IMR-90 (cell line): ENCODE results near the gene NOC2L. TPM values are rescaled to one million over a fixed set of nuclear protein-coding genes. Genes with fewer than 3 reads are reported as not detected.

Experiments
- ATAC-seq: fragments of 200-7000 bp; cut with Tn5 transposase; 2 replicates; pipeline ENCODE4 v1.9.1; 2020; ENCODE audit warnings: low read depth, mild to moderate bottlenecking, moderate library complexity
- BruUV-seq: library from RNA; stranded (reverse); fragments of 400-500 nt; replicated peaks from 2 replicates; lab custom pipeline; 2021; lab: Mats Ljungman, UMichigan
- CTCF ChIA-PET: fragments of 300-600 bp; formaldehyde crosslinking; extraction: SDS; loops from one replicate; lab custom pipeline; 2021; ENCODE audit warnings: antibody characterized with exemption; lab: Yijun Ruan, JAX
- POLR2A ChIA-PET: fragments of 300-600 bp; sonication (Branson Sonifier 250); formaldehyde crosslinking; loops from one replicate; lab custom pipeline; 2022; ENCODE audit warnings: antibody characterized with exemption; ENCODE audit not compliant: unreplicated experiment; lab: Charles Lee
- DNase-seq: peaks from one replicate; pipeline ENCODE4 v3.0.0; 2013
- H2AFZ ChIP-seq: replicated peaks from 2 replicates; pipeline ENCODE3; 2013; ENCODE audit warnings: low read length, mild to moderate bottlenecking; ENCODE audit not compliant: poor library complexity
- H2AK5ac ChIP-seq: 2 replicates; pipeline ENCODE4 v1.6.1; 2013; ENCODE audit warnings: low read depth, low read length, inconsistent platforms
- H2AK9ac ChIP-seq: replicated peaks from 2 replicates; pipeline ENCODE3; 2013; ENCODE audit warnings: mild to moderate bottlenecking, low read depth, low read length, moderate library complexity; ENCODE audit not compliant: poor library complexity
- H2BK120ac ChIP-seq: 2 replicates; pipeline ENCODE4 v1.6.1; 2013; ENCODE audit warnings: low read depth, low read length, inconsistent platforms
- H2BK15ac ChIP-seq: 3 replicates; pipeline ENCODE4 v1.6.1; 2013; ENCODE audit warnings: low read depth, low read length, inconsistent platforms
- H2BK20ac ChIP-seq: 2 replicates; pipeline ENCODE4 v1.6.1; 2013; ENCODE audit warnings: low read depth, mild to moderate bottlenecking, inconsistent platforms, low read length, moderate library complexity
- H2BK5ac ChIP-seq: 2 replicates; pipeline ENCODE4 v1.6.1; 2013; ENCODE audit warnings: mild to moderate bottlenecking, low read depth, low read length, inconsistent platforms; ENCODE audit not compliant: poor library complexity, severe bottlenecking
- H3K14ac ChIP-seq: replicated peaks from 2 replicates; pipeline ENCODE4 v1.6.1; 2013; ENCODE audit warnings: low read depth, low read length, inconsistent platforms
- H3K18ac ChIP-seq: 2 replicates; pipeline ENCODE4 v1.6.1; 2013; ENCODE audit warnings: low read depth, low read length, control low read depth
- H3K23ac ChIP-seq: 2 replicates; pipeline ENCODE4 v1.6.1; 2013; ENCODE audit warnings: low read depth, low read length, inconsistent platforms
- H3K27ac ChIP-seq: 2 replicates; pipeline ENCODE4 v1.5.1; 2013; ENCODE audit warnings: mild to moderate bottlenecking, control low read depth, low read length; ENCODE audit not compliant: insufficient read depth
- H3K27me3 ChIP-seq: 2 replicates; pipeline ENCODE4 v1.6.1; 2013; ENCODE audit warnings: low read length; ENCODE audit not compliant: control insufficient read depth, insufficient read depth
- H3K36me3 ChIP-seq: 2 replicates; pipeline ENCODE4 v1.6.1; 2013; ENCODE audit warnings: low read length, mixed read lengths; ENCODE audit not compliant: control insufficient read depth, insufficient read depth
- H3K4ac ChIP-seq: 2 replicates; pipeline ENCODE4 v1.6.1; 2013; ENCODE audit warnings: low read depth, low read length, inconsistent platforms
- H3K4me1 ChIP-seq: 2 replicates; pipeline ENCODE4 v1.6.1; 2013; ENCODE audit warnings: low read length, mixed read lengths; ENCODE audit not compliant: control insufficient read depth, insufficient read depth
- H3K4me2 ChIP-seq: 2 replicates; pipeline ENCODE4 v1.6.1; 2013; ENCODE audit warnings: low read depth, mild to moderate bottlenecking, control low read depth, low read length, moderate library complexity
- H3K4me3 ChIP-seq: 2 replicates; pipeline ENCODE4 v1.5.1; 2013; ENCODE audit warnings: low read depth, mild to moderate bottlenecking, control low read depth, low read length, moderate library complexity; ENCODE audit not compliant: insufficient read depth
- H3K56ac ChIP-seq: 2 replicates; pipeline ENCODE4 v1.6.1; 2013; ENCODE audit warnings: low read length, inconsistent platforms; ENCODE audit not compliant: insufficient read depth; ENCODE audit errors: extremely low read depth
- H3K79me1 ChIP-seq, 2 experiments: 2 replicates each; pipeline ENCODE4 v1.6.1; 2013; ENCODE audit warnings: low read length in 2 of 2, inconsistent platforms in 1 of 2, low read depth in 1 of 2
- H3K9ac ChIP-seq: 2 replicates; pipeline ENCODE4 v1.6.1; 2013; ENCODE audit warnings: low read depth, low read length, control low read depth
- H3K9me1 ChIP-seq: 2 replicates; pipeline ENCODE4 v1.6.1; 2013; ENCODE audit warnings: low read length, inconsistent platforms; ENCODE audit not compliant: insufficient read depth
- H3K9me3 ChIP-seq: 2 replicates; pipeline ENCODE4 v1.6.1; 2013; ENCODE audit warnings: low read length; ENCODE audit not compliant: control insufficient read depth, insufficient read depth
- H4K20me1 ChIP-seq: 2 replicates; pipeline ENCODE4 v1.6.1; 2013; ENCODE audit warnings: low read length, inconsistent platforms; ENCODE audit not compliant: insufficient read depth
- H4K5ac ChIP-seq: 2 replicates; pipeline ENCODE4 v1.6.1; 2013; ENCODE audit warnings: mild to moderate bottlenecking, low read depth, low read length, control low read depth
- H4K8ac ChIP-seq, 2 experiments: 2 replicates each; pipeline ENCODE4 v1.6.1; 2013; ENCODE audit warnings: low read depth in 2 of 2, low read length in 2 of 2, control low read depth in 1 of 2, inconsistent platforms in 1 of 2
- H4K91ac ChIP-seq: 2 replicates; pipeline ENCODE4 v1.6.1; 2013; ENCODE audit warnings: low read depth, low read length, inconsistent platforms; ENCODE audit not compliant: insufficient read depth
- BHLHE40 ChIP-seq: fragments of 150-350 bp; IDR thresholded peaks from 2 replicates; pipeline ENCODE4 v1.6.1; 2016; ENCODE audit warnings: mild to moderate bottlenecking, low read depth, low read length
- CEBPB ChIP-seq: IDR thresholded peaks from 2 replicates; pipeline ENCODE4 v1.6.1; 2012; ENCODE audit warnings: low read depth, low read length, improper control_type of control experiment
- CHD1 ChIP-seq: IDR thresholded peaks from 2 replicates; pipeline ENCODE4 v1.6.1; 2012; ENCODE audit warnings: low read depth, low read length, improper control_type of control experiment
- FOS ChIP-seq: fragments of 150-350 bp; IDR thresholded peaks from 2 replicates; pipeline ENCODE4 v1.6.1; 2016; ENCODE audit warnings: low read depth, low read length
- MAFK ChIP-seq: IDR thresholded peaks from 2 replicates; pipeline ENCODE4 v1.6.1; 2012; ENCODE audit warnings: low read depth, low read length, improper control_type of control experiment
- WGBS, 2 experiments: methylation state at CpG; one replicate each; pipeline versions ENCODE4 v1.1.5 to v1.1.7; 2013; ENCODE audit warnings: missing lambda C conversion rate in 2 of 2; ENCODE audit not compliant: insufficient read length in 1 of 2; ENCODE audit errors: extremely low coverage in 2 of 2; 5-methylcytosine and 5-hydroxymethylcytosine counted together
- dilution Hi-C: fragments of 300-500 bp; cut with HindIII; formaldehyde crosslinking; loops from one replicate; pipeline ENCODE4 v1.14.3; 2018; ENCODE audit warnings: low sequenced_read_pairs; ENCODE audit not compliant: unreplicated experiment
- in situ Hi-C: fragments of 300-500 bp; cut with MboI; formaldehyde crosslinking; loops from 3 replicates; pipeline ENCODE4 v1.14.3; 2019; ENCODE audit warnings: low sequenced_read_pairs, inconsistent platforms, mixed read lengths
- intact Hi-C: fragments of 100-400 bp; cut with micrococcal nuclease; formaldehyde crosslinking; loops from 2 replicates; pipeline ENCODE4 v1.10.0; 2022
- polyA plus RNA-seq, 3 experiments: library from polyadenylated mRNA; depleted of rRNA; stranded (reverse); fragments of >200 nt; gene quantifications; 2 replicates each; pipeline ENCODE4 v1.2.3, GENCODE V29; 2012; ENCODE audit warnings: low replicate concordance in 1 of 3
- total RNA-seq: library from RNA; depleted of rRNA; stranded (reverse); fragments of >200 nt; gene quantifications from 2 replicates; pipeline ENCODE4 v1.2.3, GENCODE V29; 2012

NOC2L gene
- total and polyA plus RNA-seq, 2 of the 4 experiments (the other 2 are of a cell fraction): 74.2 to 106 TPM

GRCh38 chr1:981491-981954 is 22.5 kb upstream of the NOC2L start:
- Histone ChIP-seq H3K9me3 (no peaks in the 10 kb centered on the region), H3K18ac (no peak overlapping the region), H2BK5ac (no peak overlapping the region), H3K4ac (no peak overlapping the region), H3K4me2 (no peak overlapping the region), H3K9me1 (no peaks in the 10 kb centered on the region), H3K36me3 (no peaks in the 10 kb centered on the region), H3K4me3 (no peak overlapping the region), H2BK15ac (no peak overlapping the region), H3K56ac (no peak overlapping the region), H4K91ac (no peak overlapping the region), H4K20me1 (no peaks in the 10 kb centered on the region; the same call in 1 of the 2 replicates), H2BK120ac (no peak overlapping the region), H3K79me1 (no peaks in the 10 kb centered on the region), H3K4me1 (no peaks in the 10 kb centered on the region), H3K9ac (no peak overlapping the region), H2AK9ac (no peak overlapping the region), H2AFZ (no peak overlapping the region), H2BK20ac (no peak overlapping the region), H4K8ac (no peak overlapping the region), H2AK5ac (no peak overlapping the region), H3K23ac (no peak overlapping the region), H3K14ac (no peak overlapping the region), H3K27ac (no peak overlapping the region), H3K27me3 (peaks cover 5% of the 10 kb centered on the region; the same call in 1 of the 2 replicates), H4K5ac (no peak overlapping the region)
- no peak for TF ChIP-seq MAFK
- TF ChIP-seq BHLHE40: no peak
- TF ChIP-seq CHD1: no peak
- no peak for TF ChIP-seq FOS
- TF ChIP-seq CEBPB: no peak
- ATAC-seq (no peak), DNase-seq (no peak)
- dilution Hi-C loops (no loop called here), intact Hi-C loops (loop anchor here (5.0 kb wide), 1 partner anchor 251 kb away; the partner anchor contains the start of genes B3GALT6 and SDF4), in situ Hi-C loops (no loop called here)
- CTCF ChIA-PET: no interaction called here
- no TSS peak for BruUV-seq
- 100% methylated on average over 2 of the region's 21 CpGs; no CpG with 5 or more reads in 1 of the 2 experiments for WGBS, 2 experiments
- POLR2A ChIA-PET: no interaction called here
